HG02610 (cell line): ENCODE measurements around the gene TMPRSS3.
"Not testable (repeated sequence)": the region's sequence is repeated elsewhere in the genome, so short reads cannot be mapped to it uniquely, and the experiment has no call there.

Source experiments
- ATAC-seq: cut with Tn5 transposase; IDR thresholded peaks from one replicate; pipeline ENCODE4 v1.9.1; 2021; ENCODE audit warnings: mild to moderate bottlenecking, moderate library complexity; ENCODE audit not compliant: unreplicated experiment

TMPRSS3 gene

GRCh38 chr21:42409366-42409765, 13.5 kb upstream of the TMPRSS3 start:
- no peak for ATAC-seq

GRCh38 chr21:42408718-42409117, 12.9 kb upstream of the TMPRSS3 start:
- ATAC-seq = not testable (repeated sequence)

GRCh38 chr21:42407476-42407875, 11.6 kb upstream of the TMPRSS3 start:
- no peak for ATAC-seq

GRCh38 chr21:42406866-42407265, 11.0 kb upstream of the TMPRSS3 start:
- ATAC-seq = no peak

GRCh38 chr21:42406201-42406621, 10.4 kb upstream of the TMPRSS3 start:
- no peak for ATAC-seq

GRCh38 chr21:42405064-42406013, 9.5 kb upstream of the TMPRSS3 start:
- ATAC-seq = no peak

GRCh38 chr21:42404539-42404938, 8.7 kb upstream of the TMPRSS3 start:
- ATAC-seq = no peak

- ATAC-seq = no peak
These were observed 7.9 kb upstream of the TMPRSS3 start, which contains the start of gene UBASH3A for GRCh38 chr21:42403611-42404231. Gene UBASH3A (plus strand): TSS chr21:42403902. CDS start chr21:42403946, 44 bp downstream.

GRCh38 chr21:42401820-42402251, 6.0 kb upstream of the TMPRSS3 start:
- no peak for ATAC-seq

GRCh38 chr21:42401154-42401553, 5.3 kb upstream of the TMPRSS3 start:
- ATAC-seq = no peak

- no peak for ATAC-seq
These were observed 4.7 kb upstream of the TMPRSS3 start for GRCh38 chr21:42400525-42400924.

- ATAC-seq = no peak
These were observed 2.7 kb upstream of the TMPRSS3 start for GRCh38 chr21:42398436-42399028.

- ATAC-seq = no peak
These were observed 2.0 kb upstream of the TMPRSS3 start for GRCh38 chr21:42397746-42398394.

- ATAC-seq = no peak
These were observed 1.2 kb upstream of the TMPRSS3 start for GRCh38 chr21:42396799-42397745.

GRCh38 chr21:42395302-42395701, 550 bp downstream of the TMPRSS3 start:
- ATAC-seq = no peak

GRCh38 chr21:42393443-42393950, 2.4 kb downstream of the TMPRSS3 start:
- no peak for ATAC-seq

GRCh38 chr21:42392731-42393442, 3.0 kb downstream of the TMPRSS3 start:
- ATAC-seq = peak; percentile 56

GRCh38 chr21:42391297-42391696, 4.6 kb downstream of the TMPRSS3 start:
- ATAC-seq = no peak

GRCh38 chr21:42390696-42391095, 5.2 kb downstream of the TMPRSS3 start:
- no peak for ATAC-seq
